HG03175 (cell line): Measurements from ENCODE around the gene CTNNA2.
"Not testable (repeated sequence)": the region's sequence is repeated elsewhere in the genome, so short reads cannot be mapped to it uniquely, and the experiment has no call there.

Experiments used
- ATAC-seq: cut with Tn5 transposase; IDR thresholded peaks from one replicate; pipeline ENCODE4 v1.9.1; 2021; ENCODE audit warnings: mild to moderate bottlenecking, moderate library complexity; ENCODE audit not compliant: unreplicated experiment

CTNNA2 gene

DNA sequence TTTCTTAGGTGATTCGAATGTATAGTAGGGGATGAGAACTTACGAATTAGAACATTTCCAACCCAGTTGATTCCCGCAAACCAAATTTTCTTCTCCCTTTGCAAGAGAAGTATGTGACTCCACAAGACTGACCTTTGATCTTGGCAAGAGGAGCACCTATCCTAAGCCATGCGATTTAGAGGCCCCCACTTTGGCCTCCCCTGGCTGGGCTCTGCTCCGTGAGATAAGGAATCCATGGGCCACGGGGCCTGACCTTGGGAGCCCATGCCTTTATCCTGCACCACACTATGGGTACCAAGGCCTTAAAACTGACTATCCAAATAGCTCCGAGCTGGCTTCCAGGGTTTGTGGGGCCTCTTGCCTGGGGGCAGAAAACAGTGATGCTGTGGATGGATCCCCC is 656.0 kb downstream of the CTNNA2 start:
- ATAC-seq: no peak

DNA sequence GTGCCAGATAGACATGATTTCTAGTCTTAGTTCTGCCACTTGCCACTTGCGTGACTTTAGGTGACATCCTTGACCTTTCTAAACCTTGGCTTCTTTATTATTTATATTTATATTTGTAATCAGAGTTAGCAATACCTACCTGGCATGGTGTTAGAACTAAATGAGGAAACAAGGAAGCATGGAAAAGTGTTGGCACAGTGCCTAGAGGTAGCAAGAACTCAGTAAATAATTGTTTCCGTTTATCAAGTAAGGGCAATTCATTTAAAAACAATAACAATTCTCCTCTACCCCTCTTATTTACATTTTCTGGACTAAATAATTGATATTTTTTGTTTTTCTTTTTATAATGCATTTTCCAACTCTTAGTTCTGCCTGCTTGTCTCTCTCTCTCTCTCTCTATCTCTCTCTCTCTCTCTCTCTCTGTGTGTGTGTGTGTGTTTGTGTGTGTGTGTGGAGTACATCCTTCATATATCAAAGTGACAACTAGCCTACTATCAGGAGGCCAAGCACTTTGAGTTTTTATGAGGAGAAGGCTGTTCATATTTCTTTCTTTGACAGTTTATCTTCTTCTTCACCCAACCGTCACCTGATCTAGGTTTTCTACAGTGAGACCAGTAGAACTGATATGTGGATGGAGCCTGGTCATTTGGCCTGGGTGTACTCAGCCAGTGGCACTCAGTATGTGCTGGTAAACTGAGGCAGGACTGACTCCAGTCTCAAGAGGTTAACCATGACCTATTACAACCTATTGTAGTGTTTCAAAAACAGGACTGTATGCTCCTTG is 657.2 kb downstream of the CTNNA2 start:
- no peak for ATAC-seq

DNA sequence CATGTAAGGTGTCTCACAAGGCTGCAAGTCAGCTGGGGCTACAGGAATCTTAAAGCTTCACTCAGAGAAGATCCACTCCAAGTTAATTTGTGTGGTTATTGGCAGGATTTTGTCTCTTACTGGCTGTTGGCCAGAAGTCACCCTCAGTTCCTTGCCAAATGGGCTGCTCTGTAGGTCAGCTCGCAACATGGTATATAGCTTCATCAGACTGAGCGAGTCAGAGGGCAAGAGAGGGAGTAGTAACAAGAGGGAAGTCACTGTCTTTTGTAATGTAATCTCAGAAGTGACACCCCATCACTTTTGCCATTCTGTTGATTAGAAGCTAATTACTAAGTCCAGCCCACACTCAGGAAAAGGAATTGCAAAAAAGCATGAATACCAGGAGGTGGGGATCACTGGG is 672.2 kb downstream of the CTNNA2 start:
- no peak for ATAC-seq

- ATAC-seq: no peak
Observed at GRCh38 chr2:80186262-80186661, 673.4 kb downstream of the CTNNA2 start.

GRCh38 chr2:80187156-80187555 is 674.3 kb downstream of the CTNNA2 start:
- no peak for ATAC-seq

- no peak for ATAC-seq
Observed at GRCh38 chr2:80190166-80190565, 677.3 kb downstream of the CTNNA2 start.

GRCh38 chr2:80193566-80193965 is 680.7 kb downstream of the CTNNA2 start:
- ATAC-seq: no peak

DNA sequence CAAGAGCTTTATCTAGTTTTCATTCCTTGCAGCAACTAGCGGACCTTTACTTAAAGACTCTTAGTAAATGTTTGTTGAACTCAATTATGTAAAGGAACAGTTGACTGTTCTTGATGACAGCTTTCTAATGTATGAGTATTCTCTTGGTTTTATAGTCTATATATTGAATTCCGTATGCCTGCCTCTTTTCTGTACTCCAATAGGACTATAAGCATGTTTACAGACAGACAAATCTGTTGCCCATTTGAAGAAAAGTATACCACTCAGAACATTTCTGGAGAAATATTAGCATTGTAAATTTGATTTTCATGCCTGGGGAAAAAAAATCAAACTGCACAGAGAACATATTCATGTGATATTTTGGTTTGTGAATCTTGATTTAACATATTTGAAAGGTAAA is 682.2 kb downstream of the CTNNA2 start:
- ATAC-seq: no peak

- no peak for ATAC-seq
Observed at GRCh38 chr2:80198042-80198441, 685.2 kb downstream of the CTNNA2 start.

GRCh38 chr2:80199504-80199903 is 686.7 kb downstream of the CTNNA2 start:
- ATAC-seq: no peak

DNA sequence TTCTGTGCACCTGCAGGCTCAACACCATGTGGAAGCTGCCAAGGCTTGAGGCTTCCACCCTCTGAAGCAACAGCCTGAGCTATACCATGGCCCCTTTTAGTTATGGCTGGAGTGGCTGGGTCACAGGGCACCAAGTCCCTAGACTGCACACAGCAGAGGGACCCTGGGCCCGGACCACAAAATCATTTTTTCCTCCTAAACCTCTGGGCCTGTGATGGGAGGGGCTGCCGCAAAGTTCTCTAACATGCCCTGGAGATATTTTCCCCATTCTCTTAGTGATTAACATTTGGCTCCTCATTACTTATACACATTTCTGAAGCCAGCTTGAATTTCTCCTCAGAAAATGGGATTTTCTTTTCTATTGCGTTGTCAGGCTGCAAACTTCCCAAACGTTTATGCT is 691.1 kb downstream of the CTNNA2 start:
- not testable (repeated sequence) for ATAC-seq

DNA sequence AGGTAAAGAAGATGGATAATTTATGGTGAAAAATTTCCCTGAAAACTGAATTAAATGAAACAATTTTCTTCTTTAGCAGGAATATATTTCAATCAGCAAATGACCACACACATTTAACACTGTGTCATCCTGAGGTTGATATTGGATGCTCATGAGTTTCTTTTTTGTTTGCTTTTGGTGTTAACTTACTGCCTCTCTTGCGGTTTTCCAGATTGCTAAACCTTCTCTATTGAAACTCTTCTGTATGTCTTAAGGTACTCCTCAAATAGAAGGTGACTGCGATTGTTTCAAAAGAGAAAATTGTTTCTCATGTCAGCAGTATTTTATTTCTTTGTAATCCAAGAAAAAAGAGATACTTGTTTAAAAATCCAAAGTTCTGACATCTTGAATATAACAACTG is 692.6 kb downstream of the CTNNA2 start:
- ATAC-seq: no peak

GRCh38 chr2:80209458-80209857 is 696.6 kb downstream of the CTNNA2 start:
- no peak for ATAC-seq

- ATAC-seq: no peak
Observed at GRCh38 chr2:80217446-80217845, 704.6 kb downstream of the CTNNA2 start.

- no peak for ATAC-seq
Observed at GRCh38 chr2:80222644-80223043, 709.8 kb downstream of the CTNNA2 start.

DNA sequence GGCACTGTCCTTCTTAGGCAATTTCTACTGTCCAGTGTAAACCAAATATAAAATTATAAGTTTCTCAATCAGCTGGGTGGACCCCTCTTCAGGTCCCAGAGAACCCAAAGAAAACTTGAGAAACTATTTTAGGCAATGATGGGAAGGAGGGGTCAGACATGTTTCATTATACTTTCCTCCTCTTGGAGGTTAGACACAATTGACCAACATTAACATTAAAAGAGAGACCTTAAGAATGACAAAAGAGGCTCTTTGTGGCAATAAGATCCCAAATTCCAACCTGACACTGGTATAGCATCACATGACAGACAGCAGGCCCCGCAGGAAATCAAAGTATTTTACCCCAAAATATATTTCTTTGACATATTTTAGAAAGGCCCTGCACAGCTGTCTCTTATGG is 718.6 kb downstream of the CTNNA2 start:
- ATAC-seq: no peak

GRCh38 chr2:80233333-80233732 is 720.5 kb downstream of the CTNNA2 start:
- no peak for ATAC-seq

- ATAC-seq: no peak
Observed at GRCh38 chr2:80238692-80239469, 726.0 kb downstream of the CTNNA2 start.

GRCh38 chr2:80242355-80242910 is 729.6 kb downstream of the CTNNA2 start:
- ATAC-seq: no peak

GRCh38 chr2:80244905-80245584 is 732.2 kb downstream of the CTNNA2 start:
- no peak for ATAC-seq

GRCh38 chr2:80246534-80246933 is 733.7 kb downstream of the CTNNA2 start:
- no peak for ATAC-seq
